ENCODE data around the gene SMURF1.

Gene SMURF1

DNA sequence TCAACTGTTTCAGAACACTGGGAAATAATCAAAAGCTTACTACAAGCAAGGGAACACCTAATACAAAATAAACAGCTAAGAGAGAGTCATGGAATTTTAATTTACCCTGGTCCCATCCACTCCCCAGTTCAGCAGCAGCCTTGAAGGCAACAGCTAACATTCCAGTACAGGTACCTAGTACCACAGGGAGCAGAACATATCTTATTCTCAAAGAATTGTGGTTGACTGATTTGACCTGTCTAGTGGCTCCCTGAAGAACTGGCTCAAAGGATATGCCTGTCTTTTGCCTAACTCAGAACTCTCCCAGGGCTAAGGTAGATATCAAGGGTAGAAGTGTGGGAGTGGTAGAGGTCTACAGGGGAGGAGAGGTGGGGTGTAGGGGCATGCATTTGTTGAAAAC, 32.3 kb downstream of the SMURF1 start:
- no peak for TF ChIP-seq SIN3A (IDR thresholded peaks at IDR 0.05; ENCODE audit: borderline replicate concordance, insufficient read depth, low read length)
- no peak for TF ChIP-seq FOXP2 (optimal IDR thresholded peaks at IDR 0.05; ENCODE audit: borderline replicate concordance, extremely low read depth, extremely low read length, insufficient read depth)
- no peak for TF ChIP-seq POLR2AphosphoS5 (IDR thresholded peaks at IDR 0.05; ENCODE audit: low read depth, low read length)
- TF ChIP-seq TAF1 (IDR thresholded peaks at IDR 0.05; ENCODE audit: borderline replicate concordance, insufficient read depth, low read length) = no peak
- TF ChIP-seq, protein P1, sequence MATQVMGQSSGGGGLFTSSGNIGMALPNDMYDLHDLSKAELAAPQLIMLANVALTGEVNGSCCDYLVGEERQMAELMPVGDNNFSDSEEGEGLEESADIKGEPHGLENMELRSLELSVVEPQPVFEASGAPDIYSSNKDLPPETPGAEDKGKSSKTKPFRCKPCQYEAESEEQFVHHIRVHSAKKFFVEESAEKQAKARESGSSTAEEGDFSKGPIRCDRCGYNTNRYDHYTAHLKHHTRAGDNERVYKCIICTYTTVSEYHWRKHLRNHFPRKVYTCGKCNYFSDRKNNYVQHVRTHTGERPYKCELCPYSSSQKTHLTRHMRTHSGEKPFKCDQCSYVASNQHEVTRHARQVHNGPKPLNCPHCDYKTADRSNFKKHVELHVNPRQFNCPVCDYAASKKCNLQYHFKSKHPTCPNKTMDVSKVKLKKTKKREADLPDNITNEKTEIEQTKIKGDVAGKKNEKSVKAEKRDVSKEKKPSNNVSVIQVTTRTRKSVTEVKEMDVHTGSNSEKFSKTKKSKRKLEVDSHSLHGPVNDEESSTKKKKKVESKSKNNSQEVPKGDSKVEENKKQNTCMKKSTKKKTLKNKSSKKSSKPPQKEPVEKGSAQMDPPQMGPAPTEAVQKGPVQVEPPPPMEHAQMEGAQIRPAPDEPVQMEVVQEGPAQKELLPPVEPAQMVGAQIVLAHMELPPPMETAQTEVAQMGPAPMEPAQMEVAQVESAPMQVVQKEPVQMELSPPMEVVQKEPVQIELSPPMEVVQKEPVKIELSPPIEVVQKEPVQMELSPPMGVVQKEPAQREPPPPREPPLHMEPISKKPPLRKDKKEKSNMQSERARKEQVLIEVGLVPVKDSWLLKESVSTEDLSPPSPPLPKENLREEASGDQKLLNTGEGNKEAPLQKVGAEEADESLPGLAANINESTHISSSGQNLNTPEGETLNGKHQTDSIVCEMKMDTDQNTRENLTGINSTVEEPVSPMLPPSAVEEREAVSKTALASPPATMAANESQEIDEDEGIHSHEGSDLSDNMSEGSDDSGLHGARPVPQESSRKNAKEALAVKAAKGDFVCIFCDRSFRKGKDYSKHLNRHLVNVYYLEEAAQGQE (IDR thresholded peaks at IDR 0.05; ENCODE audit: insufficient read depth in 1 of 2, low read depth in 2 of 2, low read length in 2 of 2) = no peak

GRCh38 chr7:99109108-99110051, 34.5 kb downstream of the SMURF1 start:
- no peak for TF ChIP-seq FOXP2 (optimal IDR thresholded peaks at IDR 0.05; ENCODE audit: borderline replicate concordance, extremely low read depth, extremely low read length, insufficient read depth)
- TF ChIP-seq POLR2AphosphoS5 (IDR thresholded peaks at IDR 0.05; ENCODE audit: low read depth, low read length) = no peak
- TF ChIP-seq SIN3A (IDR thresholded peaks at IDR 0.05; ENCODE audit: borderline replicate concordance, insufficient read depth, low read length) = no peak
- TF ChIP-seq TAF1 (IDR thresholded peaks at IDR 0.05; ENCODE audit: borderline replicate concordance, insufficient read depth, low read length) = no peak
- TF ChIP-seq, protein P1 (IDR thresholded peaks at IDR 0.05; ENCODE audit: insufficient read depth in 1 of 2, low read depth in 2 of 2, low read length in 2 of 2) = no peak

- TF ChIP-seq FOXP2 (optimal IDR thresholded peaks at IDR 0.05; ENCODE audit: borderline replicate concordance, extremely low read depth, extremely low read length, insufficient read depth) (no peak), SIN3A (IDR thresholded peaks at IDR 0.05; ENCODE audit: borderline replicate concordance, insufficient read depth, low read length) (no peak), POLR2AphosphoS5 (IDR thresholded peaks at IDR 0.05; ENCODE audit: low read depth, low read length) (no peak), TAF1 (IDR thresholded peaks at IDR 0.05; ENCODE audit: borderline replicate concordance, insufficient read depth, low read length) (no peak)
- TF ChIP-seq, protein P1 (IDR thresholded peaks at IDR 0.05; ENCODE audit: insufficient read depth in 1 of 2, low read depth in 2 of 2, low read length in 2 of 2) = no peak
Observed at GRCh38 chr7:99108613-99109012, 35.3 kb downstream of the SMURF1 start.

- TF ChIP-seq FOXP2 (optimal IDR thresholded peaks at IDR 0.05; ENCODE audit: borderline replicate concordance, extremely low read depth, extremely low read length, insufficient read depth) (no peak), POLR2AphosphoS5 (IDR thresholded peaks at IDR 0.05; ENCODE audit: low read depth, low read length) (no peak), TAF1 (IDR thresholded peaks at IDR 0.05; ENCODE audit: borderline replicate concordance, insufficient read depth, low read length) (no peak), SIN3A (IDR thresholded peaks at IDR 0.05; ENCODE audit: borderline replicate concordance, insufficient read depth, low read length) (no peak)
- TF ChIP-seq, protein P1 (IDR thresholded peaks at IDR 0.05; ENCODE audit: insufficient read depth in 1 of 2, low read depth in 2 of 2, low read length in 2 of 2) = no peak
Observed at GRCh38 chr7:99106821-99107241, 37.1 kb downstream of the SMURF1 start.

Measured in PFSK-1 (cell line).